ENCODE results near the gene NKAPL.

DNA sequence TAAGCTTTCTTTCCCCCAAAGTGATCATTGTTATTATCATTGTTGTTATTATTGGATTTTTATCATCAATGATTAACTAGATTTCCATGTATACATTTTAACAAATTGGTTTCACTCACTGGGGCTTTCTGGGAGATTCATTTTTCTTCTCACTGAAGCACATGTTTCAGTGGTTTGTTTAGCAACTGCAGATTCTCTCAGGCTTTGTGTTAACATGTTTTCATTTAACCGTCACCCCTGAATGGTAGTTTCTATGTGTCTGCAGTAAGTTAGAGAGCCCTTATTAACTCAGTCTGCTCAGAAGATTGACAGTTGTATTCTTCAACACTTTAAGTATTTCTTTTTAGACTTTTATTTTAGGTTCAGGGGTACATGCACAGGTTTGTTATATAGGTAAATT, 19.5 kb upstream of the NKAPL start:
- TF ChIP-seq CTCF (IDR thresholded peaks at IDR 0.05; ENCODE audit: low read depth, low read length) = no peak
- no peak for TF ChIP-seq POLR2A (IDR thresholded peaks at IDR 0.05; ENCODE audit: extremely low read depth, insufficient read length)
